Measurements from ENCODE around the gene CAPZB.
"Not testable (repeated sequence)": the region's sequence is repeated elsewhere in the genome, so short reads cannot be mapped to it uniquely, and the experiment has no call there.

CAPZB gene

DNA sequence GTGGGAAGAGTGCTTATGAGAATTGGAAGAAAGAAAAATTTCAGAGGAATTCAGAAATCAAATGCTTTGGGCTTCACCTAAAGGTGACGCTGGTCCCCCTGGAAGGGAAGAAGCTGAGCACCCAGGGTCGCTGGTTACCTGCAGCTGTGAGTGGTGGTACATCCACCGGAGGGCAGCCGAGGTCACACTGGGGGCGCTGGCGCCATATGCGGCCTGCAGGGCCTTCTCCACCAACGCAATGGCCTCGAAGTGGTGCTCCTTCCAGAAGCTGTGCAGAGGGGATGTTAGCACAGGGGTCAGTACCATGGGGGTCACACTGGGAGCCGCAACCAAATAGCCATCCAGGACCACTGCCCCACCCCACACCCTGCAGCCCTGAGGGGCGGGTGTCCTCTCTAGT lies 179.5 kb downstream of the CAPZB start:
- no peak for DNase-seq

DNA sequence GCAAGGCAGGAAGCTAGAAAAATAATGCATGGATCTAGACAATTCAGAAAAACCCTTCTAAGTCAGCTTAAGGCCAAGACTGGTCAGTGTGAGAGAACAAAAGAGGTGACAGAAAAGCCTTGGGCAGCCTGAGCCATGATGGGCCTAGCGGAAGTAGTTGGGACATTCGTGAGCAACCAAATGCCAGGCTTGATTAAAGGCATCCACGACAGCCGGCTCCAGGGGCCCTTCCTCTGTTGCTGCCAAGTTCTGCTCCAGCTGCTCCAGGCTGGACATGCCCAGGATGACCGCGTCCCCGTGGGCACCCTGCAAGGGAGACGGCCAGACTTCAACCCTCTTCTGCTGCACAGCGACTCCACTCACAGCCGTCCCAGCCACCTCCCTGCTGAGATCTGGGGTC lies 181.3 kb downstream of the CAPZB start:
- not testable (repeated sequence) for DNase-seq

- DNase-seq: no peak
These were observed 185.1 kb downstream of the CAPZB start for GRCh38 chr1:19300211-19300610.

DNA sequence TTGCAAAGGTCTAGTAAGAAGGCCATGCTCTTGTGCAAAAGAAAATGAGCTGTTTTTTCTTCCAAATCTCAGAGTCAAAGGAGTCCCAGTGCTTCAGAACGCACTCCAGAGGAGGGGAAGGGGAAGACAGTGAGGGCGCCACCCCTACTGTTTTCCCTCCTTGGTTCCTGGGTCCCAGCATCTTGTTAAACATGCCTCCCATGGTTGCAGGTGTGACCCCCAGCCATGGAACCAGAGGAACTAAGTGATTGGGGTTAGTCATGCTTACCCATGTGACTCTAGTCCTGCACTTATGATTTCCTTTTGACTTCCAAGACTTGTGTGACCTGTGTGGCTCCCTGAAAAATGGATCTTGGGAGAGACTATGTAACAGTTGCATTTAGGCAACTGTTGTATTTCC lies 190.7 kb downstream of the CAPZB start:
- DNase-seq: no peak

DNA sequence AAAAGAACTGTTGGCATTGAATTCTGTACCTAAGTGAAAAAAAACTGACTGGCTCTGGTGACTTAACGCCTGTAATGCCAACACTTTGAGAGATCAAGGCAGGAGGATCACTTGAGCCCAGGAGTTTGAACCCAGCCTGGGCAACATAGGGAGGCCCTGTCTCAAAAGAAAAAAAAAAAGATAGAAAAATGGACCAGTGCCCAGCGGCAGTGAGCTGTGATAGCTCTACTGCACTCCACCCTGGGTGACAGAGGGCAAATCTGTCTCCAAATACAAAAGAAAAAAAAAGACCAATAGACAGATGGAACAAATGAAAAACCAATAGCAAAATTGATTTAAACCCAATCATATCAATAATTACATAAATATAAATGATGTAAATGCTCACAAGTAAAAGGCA lies 196.1 kb downstream of the CAPZB start:
- no peak for DNase-seq

Data from activated CD4-positive, alpha-beta T cell treated with anti-CD3 and anti-CD28 coated beads, Interleukin-2, amount 50 U/mL, for 1 hour (primary cell).